ENCODE results near the gene ERVH48-1. TPM values are rescaled to one million over a fixed set of nuclear protein-coding genes. Genes with fewer than 3 reads are reported as not detected.
A peak's percentile ranks its signal among the peaks of the same experiment; 100 is the strongest.
"Not testable (repeated sequence)": the region's sequence is repeated elsewhere in the genome, so short reads cannot be mapped to it uniquely, and the experiment has no call there.

ERVH48-1 gene
- total RNA-seq, 1 donor from 2014 or later, result not detected

- DNase-seq (ENCODE audit: low read depth in 2 of 2), result peak; percentile 55 to 74
These were observed 14.4 kb upstream of the ERVH48-1 start for GRCh38 chr21:42939582-42940413.

- not testable (repeated sequence) for DNase-seq (ENCODE audit: low read depth in 2 of 2)
These were observed 13.2 kb upstream of the ERVH48-1 start for GRCh38 chr21:42938606-42938995.

GRCh38 chr21:42937960-42938605, 12.7 kb upstream of the ERVH48-1 start:
- DNase-seq (ENCODE audit: low read depth in 2 of 2), result no peak

- DNase-seq (ENCODE audit: low read depth in 2 of 2), result not testable (repeated sequence)
These were observed 11.9 kb upstream of the ERVH48-1 start for GRCh38 chr21:42937034-42937940.

GRCh38 chr21:42936360-42936759, 10.9 kb upstream of the ERVH48-1 start:
- not testable (repeated sequence) for DNase-seq (ENCODE audit: low read depth in 2 of 2)

- DNase-seq (ENCODE audit: low read depth in 2 of 2), result not testable (repeated sequence)
These were observed 8.5 kb upstream of the ERVH48-1 start for GRCh38 chr21:42933973-42934372.

- not testable (repeated sequence) for DNase-seq (ENCODE audit: low read depth in 2 of 2)
These were observed 7.9 kb upstream of the ERVH48-1 start for GRCh38 chr21:42933137-42933970.

- not testable (repeated sequence) for DNase-seq (ENCODE audit: low read depth in 2 of 2)
These were observed 7.1 kb upstream of the ERVH48-1 start for GRCh38 chr21:42932378-42933136.

GRCh38 chr21:42931560-42932235, 6.3 kb upstream of the ERVH48-1 start:
- DNase-seq (ENCODE audit: low read depth in 2 of 2), result no peak

- no peak for DNase-seq (ENCODE audit: low read depth in 2 of 2)
These were observed 4.5 kb upstream of the ERVH48-1 start for GRCh38 chr21:42929969-42930368.

GRCh38 chr21:42927474-42928200, 2.2 kb upstream of the ERVH48-1 start:
- not testable (repeated sequence) for DNase-seq (ENCODE audit: low read depth in 2 of 2)

- no peak for DNase-seq (ENCODE audit: low read depth in 2 of 2)
These were observed 1.0 kb downstream of the ERVH48-1 start for GRCh38 chr21:42924433-42924751.

GRCh38 chr21:42923553-42924432, 1.6 kb downstream of the ERVH48-1 start:
- peak; percentile 61 to 79 for DNase-seq (ENCODE audit: low read depth in 2 of 2)

- DNase-seq (ENCODE audit: low read depth in 2 of 2), result no peak
These were observed 2.5 kb downstream of the ERVH48-1 start for GRCh38 chr21:42922918-42923317.

- no peak for DNase-seq (ENCODE audit: low read depth in 2 of 2)
These were observed 3.5 kb downstream of the ERVH48-1 start for GRCh38 chr21:42921927-42922326.

- no peak for DNase-seq (ENCODE audit: low read depth in 2 of 2)
These were observed 7.1 kb downstream of the ERVH48-1 start for GRCh38 chr21:42918291-42918690.

- no peak for DNase-seq (ENCODE audit: low read depth in 2 of 2)
These were observed 12.0 kb downstream of the ERVH48-1 start for GRCh38 chr21:42913476-42913875.

GRCh38 chr21:42911920-42912319, 13.5 kb downstream of the ERVH48-1 start:
- not testable (repeated sequence) for DNase-seq (ENCODE audit: low read depth in 2 of 2)

Measured in dermis microvascular lymphatic vessel endothelial cell (primary cell).